Measurements from ENCODE around the gene AUTS2. TPM values are rescaled to one million over a fixed set of nuclear protein-coding genes. Genes with fewer than 3 reads are reported as not detected.

Gene AUTS2
- total and polyA plus RNA-seq, 2 experiments from 2014 or later: 32.0 to 91.0 TPM

DNA sequence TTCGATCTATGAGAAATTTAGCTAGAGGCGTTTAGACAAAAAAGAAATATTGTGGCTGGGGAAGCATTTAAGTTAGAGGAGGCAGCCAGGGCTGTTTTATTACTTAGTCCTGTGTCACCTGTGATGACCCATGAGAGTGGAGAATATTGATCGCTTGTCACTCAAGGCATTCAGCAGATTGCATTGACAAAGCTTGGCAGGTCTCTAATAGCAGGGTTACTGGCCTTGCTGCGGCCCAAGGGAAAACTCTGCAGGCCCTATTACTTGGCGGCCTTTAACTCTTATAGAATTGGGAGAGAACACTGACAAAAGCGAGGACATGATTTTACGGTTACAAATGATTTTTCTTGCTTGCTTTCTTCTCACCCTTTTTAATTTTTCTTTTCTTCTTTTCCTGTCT lies 473.5 kb downstream of the AUTS2 start:
- H3K4me1 ChIP-seq (ENCODE audit: insufficient read depth): no peaks in the 10 kb centered on the region
- TF ChIP-seq ZNF331 (CRISPR knock-in tag; IDR thresholded peaks at IDR 0.05; ENCODE audit: low read depth): no peak
- TF ChIP-seq POLR2AphosphoS5 (IDR thresholded peaks at IDR 0.05; ENCODE audit: low read depth): no peak
- no peak for TF ChIP-seq NANOG (IDR thresholded peaks at IDR 0.05; ENCODE audit: borderline replicate concordance)
- no peak for TF ChIP-seq ZNF114 (CRISPR knock-in tag; IDR thresholded peaks at IDR 0.05)
- no peak for TF ChIP-seq ETS1 (IDR thresholded peaks at IDR 0.05)
- TF ChIP-seq STAT1 (IDR thresholded peaks at IDR 0.05; ENCODE audit: unreplicated experiment): no peak
- no peak for TF ChIP-seq EZH2phosphoT487 (IDR thresholded peaks at IDR 0.05; ENCODE audit: unreplicated experiment)
- TF ChIP-seq, protein P1, sequence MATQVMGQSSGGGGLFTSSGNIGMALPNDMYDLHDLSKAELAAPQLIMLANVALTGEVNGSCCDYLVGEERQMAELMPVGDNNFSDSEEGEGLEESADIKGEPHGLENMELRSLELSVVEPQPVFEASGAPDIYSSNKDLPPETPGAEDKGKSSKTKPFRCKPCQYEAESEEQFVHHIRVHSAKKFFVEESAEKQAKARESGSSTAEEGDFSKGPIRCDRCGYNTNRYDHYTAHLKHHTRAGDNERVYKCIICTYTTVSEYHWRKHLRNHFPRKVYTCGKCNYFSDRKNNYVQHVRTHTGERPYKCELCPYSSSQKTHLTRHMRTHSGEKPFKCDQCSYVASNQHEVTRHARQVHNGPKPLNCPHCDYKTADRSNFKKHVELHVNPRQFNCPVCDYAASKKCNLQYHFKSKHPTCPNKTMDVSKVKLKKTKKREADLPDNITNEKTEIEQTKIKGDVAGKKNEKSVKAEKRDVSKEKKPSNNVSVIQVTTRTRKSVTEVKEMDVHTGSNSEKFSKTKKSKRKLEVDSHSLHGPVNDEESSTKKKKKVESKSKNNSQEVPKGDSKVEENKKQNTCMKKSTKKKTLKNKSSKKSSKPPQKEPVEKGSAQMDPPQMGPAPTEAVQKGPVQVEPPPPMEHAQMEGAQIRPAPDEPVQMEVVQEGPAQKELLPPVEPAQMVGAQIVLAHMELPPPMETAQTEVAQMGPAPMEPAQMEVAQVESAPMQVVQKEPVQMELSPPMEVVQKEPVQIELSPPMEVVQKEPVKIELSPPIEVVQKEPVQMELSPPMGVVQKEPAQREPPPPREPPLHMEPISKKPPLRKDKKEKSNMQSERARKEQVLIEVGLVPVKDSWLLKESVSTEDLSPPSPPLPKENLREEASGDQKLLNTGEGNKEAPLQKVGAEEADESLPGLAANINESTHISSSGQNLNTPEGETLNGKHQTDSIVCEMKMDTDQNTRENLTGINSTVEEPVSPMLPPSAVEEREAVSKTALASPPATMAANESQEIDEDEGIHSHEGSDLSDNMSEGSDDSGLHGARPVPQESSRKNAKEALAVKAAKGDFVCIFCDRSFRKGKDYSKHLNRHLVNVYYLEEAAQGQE (IDR thresholded peaks at IDR 0.05; ENCODE audit: unreplicated experiment): no peak
- no peak for ATAC-seq
- Mint-ChIP-seq H3K36me3 (ENCODE audit: low read depth) (no peaks in the 10 kb centered on the region), H3K4me3 (no peak overlapping the region), H3K27ac (no peak overlapping the region), H3K27me3 (ENCODE audit: insufficient read depth, low read depth, poor library complexity) (peaks cover 2% of the 10 kb centered on the region), H3K9me3 (no peaks in the 10 kb centered on the region), H3K4me1 (peaks cover 4% of the 10 kb centered on the region; the same call in 2 of the 3 replicates)
- DNase-seq (ENCODE audit: low spot score): no peak
- H2AFZ ChIP-seq: no peak overlapping the region
- H4K20me1 ChIP-seq (replicated peaks; ENCODE audit: insufficient read depth): no peaks in the 10 kb centered on the region
- no peaks in the 10 kb centered on the region for H3K79me2 ChIP-seq (replicated peaks; ENCODE audit: insufficient read depth)
- no peak overlapping the region for H3K27ac ChIP-seq (ENCODE audit: low read depth)
- H3K36me3 ChIP-seq (ENCODE audit: insufficient read depth): no peaks in the 10 kb centered on the region
- no peaks in the 10 kb centered on the region for H3K9me2 ChIP-seq (ENCODE audit: insufficient read depth)
- no peak overlapping the region for H3K4me3 ChIP-seq
- H3K4me2 ChIP-seq: no peak overlapping the region
- H3K27me3 ChIP-seq (ENCODE audit: insufficient read depth): no peaks in the 10 kb centered on the region
- H3F3A ChIP-seq (replicated peaks; ENCODE audit: low read depth): no peaks in the 10 kb centered on the region

- no peak for DNase-seq (ENCODE audit: low spot score)
- peaks cover 2% of the 10 kb centered on the region for H3K27me3 Mint-ChIP-seq (ENCODE audit: insufficient read depth, low read depth, poor library complexity)
- Histone ChIP-seq H3F3A (replicated peaks; ENCODE audit: low read depth) (no peaks in the 10 kb centered on the region), H3K27me3 (ENCODE audit: insufficient read depth) (no peaks in the 10 kb centered on the region), H3K4me3 (no peak overlapping the region), H2AFZ (no peak overlapping the region), H3K9me2 (ENCODE audit: insufficient read depth) (no peaks in the 10 kb centered on the region), H3K79me2 (replicated peaks; ENCODE audit: insufficient read depth) (no peaks in the 10 kb centered on the region), H4K20me1 (replicated peaks; ENCODE audit: insufficient read depth) (no peaks in the 10 kb centered on the region), H3K27ac (ENCODE audit: low read depth) (no peak overlapping the region), H3K4me2 (no peak overlapping the region), H3K36me3 (ENCODE audit: insufficient read depth) (no peaks in the 10 kb centered on the region), H3K4me1 (ENCODE audit: insufficient read depth) (no peaks in the 10 kb centered on the region)
- H3K9me3 Mint-ChIP-seq: no peaks in the 10 kb centered on the region
- no peak overlapping the region for H3K4me3 Mint-ChIP-seq
- H3K27ac Mint-ChIP-seq: no peak overlapping the region
- no peak for ATAC-seq
- H3K36me3 Mint-ChIP-seq (ENCODE audit: low read depth): no peaks in the 10 kb centered on the region
- H3K4me1 Mint-ChIP-seq: peaks cover 4% of the 10 kb centered on the region; the same call in 2 of the 3 replicates
- TF ChIP-seq ZNF331 (CRISPR knock-in tag; IDR thresholded peaks at IDR 0.05; ENCODE audit: low read depth): no peak
- no peak for TF ChIP-seq EZH2phosphoT487 (IDR thresholded peaks at IDR 0.05; ENCODE audit: unreplicated experiment)
- no peak for TF ChIP-seq STAT1 (IDR thresholded peaks at IDR 0.05; ENCODE audit: unreplicated experiment)
- TF ChIP-seq, protein P1 (IDR thresholded peaks at IDR 0.05; ENCODE audit: unreplicated experiment): no peak
- no peak for TF ChIP-seq ZNF114 (CRISPR knock-in tag; IDR thresholded peaks at IDR 0.05)
- no peak for TF ChIP-seq CREB1 (CRISPR knock-in tag; IDR thresholded peaks at IDR 0.05; ENCODE audit: low read depth)
- TF ChIP-seq, protein P2, sequence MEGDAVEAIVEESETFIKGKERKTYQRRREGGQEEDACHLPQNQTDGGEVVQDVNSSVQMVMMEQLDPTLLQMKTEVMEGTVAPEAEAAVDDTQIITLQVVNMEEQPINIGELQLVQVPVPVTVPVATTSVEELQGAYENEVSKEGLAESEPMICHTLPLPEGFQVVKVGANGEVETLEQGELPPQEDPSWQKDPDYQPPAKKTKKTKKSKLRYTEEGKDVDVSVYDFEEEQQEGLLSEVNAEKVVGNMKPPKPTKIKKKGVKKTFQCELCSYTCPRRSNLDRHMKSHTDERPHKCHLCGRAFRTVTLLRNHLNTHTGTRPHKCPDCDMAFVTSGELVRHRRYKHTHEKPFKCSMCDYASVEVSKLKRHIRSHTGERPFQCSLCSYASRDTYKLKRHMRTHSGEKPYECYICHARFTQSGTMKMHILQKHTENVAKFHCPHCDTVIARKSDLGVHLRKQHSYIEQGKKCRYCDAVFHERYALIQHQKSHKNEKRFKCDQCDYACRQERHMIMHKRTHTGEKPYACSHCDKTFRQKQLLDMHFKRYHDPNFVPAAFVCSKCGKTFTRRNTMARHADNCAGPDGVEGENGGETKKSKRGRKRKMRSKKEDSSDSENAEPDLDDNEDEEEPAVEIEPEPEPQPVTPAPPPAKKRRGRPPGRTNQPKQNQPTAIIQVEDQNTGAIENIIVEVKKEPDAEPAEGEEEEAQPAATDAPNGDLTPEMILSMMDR (conservative IDR thresholded peaks at IDR 0.05; ENCODE audit: low read depth in 2 of 2): no peak
These were observed 473.9 kb downstream of the AUTS2 start for GRCh38 chr7:70072220-70072619.

Measured in GM23338 (cell line).